Esophagus squamous epithelium (tissue), 4 donors: ENCODE results near the gene PLAGL2.

Source experiments
- POLR2A ChIP-seq, 4 donors: fragments of 450-650 bp; IDR thresholded peaks; one replicate each; pipeline ENCODE4 v1.6.1; 2017; ENCODE audit warnings: antibody characterized with exemption in 4 of 4, mild to moderate bottlenecking in 4 of 4, moderate library complexity in 3 of 4
- TF ChIP-seq, protein P1 (sequence below), 6 experiments: fragments of 450-650 bp in 4 of 6; fragments of 200-600 bp in 2 of 6; sonication (generic) in 2 of 6; IDR thresholded peaks; one replicate each; pipeline ENCODE4 v1.5.1; 2016 to 2019; ENCODE audit warnings: antibody characterized with exemption in 6 of 6, mild to moderate bottlenecking in 4 of 6, moderate library complexity in 4 of 6

DNA sequence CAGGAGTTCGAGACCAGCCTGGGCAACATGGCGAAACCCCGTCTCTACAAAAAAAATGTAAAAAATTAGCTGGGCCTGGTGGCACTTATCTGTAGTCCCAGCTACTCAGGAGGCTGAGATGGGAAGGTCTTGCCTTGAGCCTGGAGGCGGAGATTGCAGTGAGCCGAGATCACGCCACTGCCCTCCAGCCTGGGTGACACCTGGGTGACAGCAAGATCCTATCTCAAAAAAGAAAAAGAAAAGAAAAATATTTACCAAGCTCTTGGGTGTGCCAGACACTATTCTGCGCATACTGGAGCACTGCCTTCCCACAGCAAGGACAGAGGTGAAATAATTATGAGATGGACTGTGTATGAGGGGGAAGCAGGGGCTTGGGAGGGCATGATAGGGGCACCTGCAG, 19.8 kb upstream of the PLAGL2 start:
- TF ChIP-seq, protein P1, sequence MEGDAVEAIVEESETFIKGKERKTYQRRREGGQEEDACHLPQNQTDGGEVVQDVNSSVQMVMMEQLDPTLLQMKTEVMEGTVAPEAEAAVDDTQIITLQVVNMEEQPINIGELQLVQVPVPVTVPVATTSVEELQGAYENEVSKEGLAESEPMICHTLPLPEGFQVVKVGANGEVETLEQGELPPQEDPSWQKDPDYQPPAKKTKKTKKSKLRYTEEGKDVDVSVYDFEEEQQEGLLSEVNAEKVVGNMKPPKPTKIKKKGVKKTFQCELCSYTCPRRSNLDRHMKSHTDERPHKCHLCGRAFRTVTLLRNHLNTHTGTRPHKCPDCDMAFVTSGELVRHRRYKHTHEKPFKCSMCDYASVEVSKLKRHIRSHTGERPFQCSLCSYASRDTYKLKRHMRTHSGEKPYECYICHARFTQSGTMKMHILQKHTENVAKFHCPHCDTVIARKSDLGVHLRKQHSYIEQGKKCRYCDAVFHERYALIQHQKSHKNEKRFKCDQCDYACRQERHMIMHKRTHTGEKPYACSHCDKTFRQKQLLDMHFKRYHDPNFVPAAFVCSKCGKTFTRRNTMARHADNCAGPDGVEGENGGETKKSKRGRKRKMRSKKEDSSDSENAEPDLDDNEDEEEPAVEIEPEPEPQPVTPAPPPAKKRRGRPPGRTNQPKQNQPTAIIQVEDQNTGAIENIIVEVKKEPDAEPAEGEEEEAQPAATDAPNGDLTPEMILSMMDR (IDR thresholded peaks at IDR 0.05): no peak
- TF ChIP-seq POLR2A (IDR thresholded peaks at IDR 0.05): no peak
